Kidney (tissue), 14 donors: ENCODE results near the gene LRRC73. TPM values are rescaled to one million over a fixed set of nuclear protein-coding genes. Genes with fewer than 3 reads are reported as not detected.

Source experiments
- DNase-seq, 5 donors: peaks; one replicate each; pipeline ENCODE4 v3.0.0-alpha.2; 2013 to 2020
- FAIRE-seq: peaks from 2 replicates; lab custom pipeline; 2012; peaks lifted over from hg19 to GRCh38; lab: Jason Lieb, UNC
- H3K27ac ChIP-seq, 2 donors: one replicate each; pipeline ENCODE4 v1.7.0; 2013; ENCODE audit warnings: low read depth in 2 of 2, low read length in 2 of 2, inconsistent platforms in 1 of 2
- H3K27me3 ChIP-seq: one replicate; pipeline ENCODE4 v1.7.1; 2013; ENCODE audit warnings: low read length, inconsistent platforms; ENCODE audit not compliant: control insufficient read depth, insufficient read depth
- H3K36me3 ChIP-seq, 3 donors: one replicate each; pipeline versions ENCODE4 v1.7.0 to v1.7.1; 2013; ENCODE audit warnings: low read length in 3 of 3, control low read depth in 1 of 3, inconsistent platforms in 1 of 3; ENCODE audit not compliant: insufficient read depth in 3 of 3, control insufficient read depth in 2 of 3
- H3K4me1 ChIP-seq, 3 donors: one replicate each; pipeline versions ENCODE4 v1.7.0 to v1.7.1; 2013; ENCODE audit warnings: low read length in 3 of 3, inconsistent platforms in 1 of 3, low read depth in 1 of 3; ENCODE audit not compliant: control insufficient read depth in 2 of 3, insufficient read depth in 2 of 3
- H3K4me3 ChIP-seq, 3 donors: one replicate each; pipeline versions ENCODE4 v1.7.0 to v1.8.1; 2013; ENCODE audit warnings: low read length in 3 of 3, control low read depth in 1 of 3, inconsistent platforms in 1 of 3
- H3K9ac ChIP-seq, 3 donors: one replicate each; pipeline versions ENCODE4 v1.7.0 to v1.7.1; 2013; ENCODE audit warnings: low read length in 3 of 3, control low read depth in 1 of 3, inconsistent platforms in 1 of 3
- H3K9me3 ChIP-seq, 3 donors: one replicate each; pipeline versions ENCODE4 v1.7.0 to v1.7.1; 2013; ENCODE audit warnings: low read length in 3 of 3, control low read depth in 1 of 3, inconsistent platforms in 1 of 3; ENCODE audit not compliant: control insufficient read depth in 2 of 3, insufficient read depth in 1 of 3
- CTCF ChIP-seq: IDR thresholded peaks from 3 replicates; pipeline ENCODE4 v1.5.1; 2012; ENCODE audit warnings: mild to moderate bottlenecking, moderate library complexity, borderline replicate concordance; ENCODE audit not compliant: insufficient read depth; ENCODE audit errors: extremely low read depth
- intact Hi-C: fragments of 100-400 bp; cut with DNase I; formaldehyde crosslinking; loops from one replicate; pipeline ENCODE4 v1.11.1; 2022
- polyA plus RNA-seq: library from polyadenylated mRNA; stranded (reverse); fragments of 350-450 nt; fragmentation: Illumina TruSeq; extraction: RNeasy Lipid Tissue Mini Kit (QIAGEN cat#74804); gene quantifications from one replicate; pipeline ENCODE4 v1.2.3, GENCODE V29; 2014; ENCODE audit warnings: low read depth, low replicate concordance; ENCODE audit not compliant: insufficient read depth
- total RNA-seq: library from RNA; stranded (reverse); fragmentation: NEBNext Ultra II Directional; extraction: Animal tissue kit (Norgen Biotek cat#: 25700); gene quantifications from one replicate; pipeline ENCODE4 v1.2.1, GENCODE V29; 2021
- donor health status: control.
- donor health status: control.
- donor health status: control.
- donor health status: control.
- donor health status: control.
- donor health status: DM: yes; HTN: yes; CAD: no.
- donor health status: Normal renal cell carcinoma (clear cell type).

The LRRC73 gene
- total and polyA plus RNA-seq, 2 donors from 2014 or later = 1.5 to 4.6 TPM

- no peak for DNase-seq
- intact Hi-C loops = no loop called here
- no peak overlapping the region for H3K4me3 ChIP-seq
- no peak for FAIRE-seq
- H3K4me1 ChIP-seq = no peaks in the 10 kb centered on the region
- H3K27ac ChIP-seq = no peak overlapping the region
- no peaks in the 10 kb centered on the region for H3K9me3 ChIP-seq
- no peaks in the 10 kb centered on the region for H3K27me3 ChIP-seq
- TF ChIP-seq CTCF = no peak
- H3K9ac ChIP-seq = no peak overlapping the region
- no peaks in the 10 kb centered on the region for H3K36me3 ChIP-seq
These were observed 40.2 kb downstream of the LRRC73 start for GRCh38 chr6:43469947-43470346.

GRCh38 chr6:43468748-43469681, 41.1 kb downstream of the LRRC73 start:
- no peak for TF ChIP-seq CTCF
- H3K27ac ChIP-seq = no peak overlapping the region
- DNase-seq (no peak), FAIRE-seq (no peak)
- intact Hi-C loops = no loop called here
- H3K36me3 ChIP-seq = no peaks in the 10 kb centered on the region
- no peak overlapping the region for H3K9ac ChIP-seq
- H3K9me3 ChIP-seq = no peaks in the 10 kb centered on the region
- no peaks in the 10 kb centered on the region for H3K4me1 ChIP-seq
- no peaks in the 10 kb centered on the region for H3K27me3 ChIP-seq
- no peak overlapping the region for H3K4me3 ChIP-seq

GRCh38 chr6:43468240-43468639, 41.9 kb downstream of the LRRC73 start:
- no peak for TF ChIP-seq CTCF
- no peak for FAIRE-seq

More at GRCh38 chr6:43468240-43468639, 41.9 kb downstream of the LRRC73 start:
- Histone ChIP-seq H3K36me3 (no peaks in the 10 kb centered on the region), H3K4me3 (no peak overlapping the region), H3K9ac (no peak overlapping the region), H3K9me3 (no peaks in the 10 kb centered on the region), H3K27ac (no peak overlapping the region), H3K27me3 (no peaks in the 10 kb centered on the region), H3K4me1 (no peaks in the 10 kb centered on the region)
- intact Hi-C loops = no loop called here
- DNase-seq = no peak
